Mucosa of descending colon (tissue), 3 donors: ENCODE results near the gene VRK1. TPM values are rescaled to one million over a fixed set of nuclear protein-coding genes. Genes with fewer than 3 reads are reported as not detected.

Experiments used
- ATAC-seq: fragments of 200-7000 bp; cut with Tn5 transposase; one replicate; pipeline ENCODE4 v1.9.1; 2020; ENCODE audit warnings: mild to moderate bottlenecking, moderate library complexity
- DNase-seq, 3 donors: peaks; one replicate each; pipeline ENCODE4 v3.0.0-alpha.2; 2020
- H3K36me3 ChIP-seq: fragments of 200-600 bp; one replicate; pipeline ENCODE4 v1.8.0; 2021; ENCODE audit warnings: low read depth, mild to moderate bottlenecking
- H3K4me1 ChIP-seq: fragments of 200-600 bp; one replicate; pipeline ENCODE4 v1.8.0; 2021; ENCODE audit warnings: low read depth, mild to moderate bottlenecking
- H3K4me3 ChIP-seq: fragments of 200-600 bp; one replicate; pipeline ENCODE4 v1.8.0; 2021; ENCODE audit warnings: mild to moderate bottlenecking
- H3K9me3 ChIP-seq: fragments of 200-600 bp; one replicate; pipeline ENCODE4 v1.8.0; 2021; ENCODE audit warnings: mild to moderate bottlenecking
- intact Hi-C, 2 donors: fragments of 100-400 bp; cut with DNase I in 1 of 2; cut with micrococcal nuclease in 1 of 2; formaldehyde crosslinking; loops; one replicate each; pipeline versions ENCODE4 v1.11.0 to v1.11.1; 2022; cut with DNase I, micrococcal nuclease
- total RNA-seq, 3 donors: library from RNA; stranded (reverse); fragmentation: NEBNext Ultra II Directional in 2 of 3; extraction: Animal tissue kit (Norgen Biotek cat#: 25700) in 2 of 3; gene quantifications; one replicate each; pipeline versions ENCODE4 v1.2.1 to v1.2.4, GENCODE V29; 2021 to 2023
- TF ChIP-seq, protein P1 (sequence below): fragments of 200-600 bp; IDR thresholded peaks from one replicate; pipeline ENCODE4 v1.8.0; 2022; ENCODE audit warnings: antibody characterized with exemption, mild to moderate bottlenecking
- donor health status: DM: no; HTN: no; CAD: no; lungs with moderate emphysema.
- donor health status: DM: no; HTN: no; CAD: no.
- donor health status: DM: no; HTN: yes; CAD: no.

The VRK1 gene
- total RNA-seq, 3 donors from 2014 or later = 15.3 to 19.8 (median 19.4) TPM

DNA sequence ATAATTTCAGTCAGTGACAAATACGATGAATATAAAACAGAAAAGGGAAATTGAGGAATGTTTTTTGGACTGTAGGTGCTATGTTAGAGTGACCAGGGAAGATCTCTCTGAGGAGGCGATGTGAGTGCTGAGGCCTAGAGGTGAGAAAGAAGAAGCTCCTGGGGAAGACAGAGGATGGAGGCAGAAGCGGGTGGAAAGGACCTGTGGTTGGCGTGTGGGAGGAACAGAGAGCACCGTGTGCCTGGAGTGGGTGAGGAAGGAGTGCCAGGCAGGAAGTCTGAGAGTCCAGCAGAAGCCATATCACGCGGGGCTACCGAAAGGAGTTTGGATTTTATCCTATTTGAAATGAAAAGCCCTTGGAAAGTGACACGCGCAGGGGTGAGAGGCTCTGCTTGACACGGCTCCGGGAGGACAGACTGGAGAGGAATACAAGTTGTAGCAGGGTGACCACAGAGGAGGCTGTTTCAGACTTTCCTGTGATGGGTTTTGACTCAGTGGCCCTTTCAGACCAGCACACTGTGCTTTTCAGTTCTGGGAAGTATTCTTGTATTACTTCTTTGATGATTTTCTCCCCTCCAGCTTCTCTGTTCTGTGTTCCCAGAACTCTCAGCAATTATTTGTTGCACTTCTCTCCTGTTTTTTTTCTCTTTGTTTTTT, 96.9 kb downstream of the VRK1 start:
- DNase-seq = no peak
- ATAC-seq = no peak
- TF ChIP-seq, protein P1, sequence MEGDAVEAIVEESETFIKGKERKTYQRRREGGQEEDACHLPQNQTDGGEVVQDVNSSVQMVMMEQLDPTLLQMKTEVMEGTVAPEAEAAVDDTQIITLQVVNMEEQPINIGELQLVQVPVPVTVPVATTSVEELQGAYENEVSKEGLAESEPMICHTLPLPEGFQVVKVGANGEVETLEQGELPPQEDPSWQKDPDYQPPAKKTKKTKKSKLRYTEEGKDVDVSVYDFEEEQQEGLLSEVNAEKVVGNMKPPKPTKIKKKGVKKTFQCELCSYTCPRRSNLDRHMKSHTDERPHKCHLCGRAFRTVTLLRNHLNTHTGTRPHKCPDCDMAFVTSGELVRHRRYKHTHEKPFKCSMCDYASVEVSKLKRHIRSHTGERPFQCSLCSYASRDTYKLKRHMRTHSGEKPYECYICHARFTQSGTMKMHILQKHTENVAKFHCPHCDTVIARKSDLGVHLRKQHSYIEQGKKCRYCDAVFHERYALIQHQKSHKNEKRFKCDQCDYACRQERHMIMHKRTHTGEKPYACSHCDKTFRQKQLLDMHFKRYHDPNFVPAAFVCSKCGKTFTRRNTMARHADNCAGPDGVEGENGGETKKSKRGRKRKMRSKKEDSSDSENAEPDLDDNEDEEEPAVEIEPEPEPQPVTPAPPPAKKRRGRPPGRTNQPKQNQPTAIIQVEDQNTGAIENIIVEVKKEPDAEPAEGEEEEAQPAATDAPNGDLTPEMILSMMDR = no peak
- Histone ChIP-seq H3K36me3 (no peaks in the 10 kb centered on the region), H3K4me1 (no peaks in the 10 kb centered on the region), H3K9me3 (no peaks in the 10 kb centered on the region), H3K4me3 (no peak overlapping the region)
- intact Hi-C loops = no loop called here

DNA sequence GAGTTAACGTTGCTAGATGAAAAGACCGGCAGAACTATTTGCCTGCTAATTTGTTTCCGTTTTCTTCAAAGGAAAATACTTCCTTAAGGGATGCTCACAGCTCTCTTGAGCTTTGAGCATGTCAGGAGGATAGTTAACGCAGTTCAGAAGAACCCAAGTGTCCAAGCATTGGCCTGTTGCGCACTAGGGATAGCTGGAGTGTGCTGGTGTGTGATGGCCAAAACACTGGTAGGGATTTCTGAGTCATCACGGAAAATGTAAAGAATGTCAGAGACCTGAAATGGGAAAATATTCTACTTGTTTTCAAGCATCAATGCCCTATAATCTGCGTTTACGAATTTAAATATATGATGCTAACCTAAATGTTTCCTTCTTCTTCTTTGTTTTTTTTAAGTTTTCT, 97.8 kb downstream of the VRK1 start:
- Histone ChIP-seq H3K4me1 (no peaks in the 10 kb centered on the region), H3K4me3 (no peak overlapping the region), H3K9me3 (no peaks in the 10 kb centered on the region), H3K36me3 (no peaks in the 10 kb centered on the region)
- ATAC-seq = no peak
- intact Hi-C loops = no loop called here
- no peak for DNase-seq
- TF ChIP-seq, protein P1 = no peak

- DNase-seq = no peak
- Histone ChIP-seq H3K4me1 (no peaks in the 10 kb centered on the region), H3K9me3 (no peaks in the 10 kb centered on the region), H3K4me3 (no peak overlapping the region), H3K36me3 (no peaks in the 10 kb centered on the region)
- TF ChIP-seq, protein P1 = no peak
- ATAC-seq = no peak
- intact Hi-C loops = no loop called here
These were observed 98.6 kb downstream of the VRK1 start for GRCh38 chr14:96895658-96896271.

DNA sequence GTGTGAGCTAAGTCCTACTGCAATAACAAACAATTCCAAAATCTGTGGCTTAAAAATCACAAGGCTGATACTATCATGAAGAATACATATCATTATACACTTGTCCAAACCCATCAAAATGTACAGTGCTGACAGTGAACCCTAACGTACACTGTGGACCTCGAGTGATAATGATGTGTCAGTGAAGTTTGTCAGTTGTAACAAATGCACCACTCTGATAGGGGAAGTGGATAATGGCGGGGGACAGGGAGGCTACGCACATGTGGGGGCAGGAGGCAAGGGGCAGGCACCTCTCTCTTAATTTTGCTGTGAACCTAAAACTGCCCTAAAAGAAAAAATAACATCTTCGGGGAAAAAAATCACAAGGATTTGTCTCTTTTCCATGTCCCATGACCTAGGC, 100.0 kb downstream of the VRK1 start:
- H3K9me3 ChIP-seq = no peaks in the 10 kb centered on the region
- intact Hi-C loops = no loop called here
- ATAC-seq (no peak), DNase-seq (no peak)
- H3K36me3 ChIP-seq = no peaks in the 10 kb centered on the region
- H3K4me1 ChIP-seq = no peaks in the 10 kb centered on the region
- H3K4me3 ChIP-seq = no peak overlapping the region
- TF ChIP-seq, protein P1 = no peak

- TF ChIP-seq, protein P1 = no peak
- no peak for DNase-seq
- no peaks in the 10 kb centered on the region for H3K4me1 ChIP-seq
- no peak overlapping the region for H3K4me3 ChIP-seq
- no peak for ATAC-seq
- H3K36me3 ChIP-seq = no peaks in the 10 kb centered on the region
- intact Hi-C loops = no loop called here
- H3K9me3 ChIP-seq = no peaks in the 10 kb centered on the region
These were observed 104.0 kb downstream of the VRK1 start for GRCh38 chr14:96901227-96901626.
